CD4-positive, alpha-beta T cell treated with Interleukin-10 for 1 hour (primary cell): ENCODE results near the gene KRT80.
A peak's percentile ranks its signal among the peaks of the same experiment; 100 is the strongest.

Experiments used
- DNase-seq: peaks from one replicate; pipeline ENCODE4 v3.0.0-alpha.2; 2020

KRT80 gene

GRCh38 chr12:52210186-52210924 is 18.5 kb upstream of the KRT80 start:
- no peak for DNase-seq

- no peak for DNase-seq
Measured at GRCh38 chr12:52209321-52209720, 17.5 kb upstream of the KRT80 start.

DNA sequence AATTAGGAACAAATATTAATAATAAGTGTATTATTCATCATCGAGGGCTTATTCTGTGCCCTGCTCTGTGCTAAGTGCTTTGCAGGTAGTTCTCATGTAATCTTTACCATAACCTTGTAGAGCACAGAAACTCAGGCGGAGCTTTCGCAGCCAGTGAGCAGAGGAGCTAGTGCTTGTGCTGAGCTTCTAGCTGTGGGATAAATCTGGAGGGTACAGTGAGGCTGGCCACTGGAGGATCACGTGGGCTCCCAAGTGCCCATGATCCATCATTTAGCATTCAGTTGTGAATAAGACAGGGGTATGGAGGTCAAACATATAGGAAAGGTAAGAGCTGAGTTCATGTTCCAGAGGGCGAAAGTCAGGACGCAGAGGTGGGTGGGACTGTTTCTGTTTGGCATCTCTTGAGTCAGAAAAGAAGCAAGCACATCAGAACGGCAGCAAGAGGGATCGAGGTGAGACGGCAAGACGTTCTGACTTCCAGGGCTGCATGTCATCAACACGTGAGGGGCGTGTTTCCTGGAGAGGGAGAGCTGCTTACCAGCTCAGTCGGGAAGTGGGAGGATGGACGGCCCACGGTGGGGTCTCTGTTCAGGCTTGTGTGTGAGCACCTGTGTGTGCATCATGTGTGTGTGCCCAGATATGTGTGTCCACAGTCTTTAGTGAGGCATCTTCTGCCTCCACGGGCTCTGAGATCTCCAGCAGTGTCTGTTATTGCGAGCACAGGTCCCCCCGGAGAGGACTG is 16.8 kb upstream of the KRT80 start:
- no peak for DNase-seq

DNA sequence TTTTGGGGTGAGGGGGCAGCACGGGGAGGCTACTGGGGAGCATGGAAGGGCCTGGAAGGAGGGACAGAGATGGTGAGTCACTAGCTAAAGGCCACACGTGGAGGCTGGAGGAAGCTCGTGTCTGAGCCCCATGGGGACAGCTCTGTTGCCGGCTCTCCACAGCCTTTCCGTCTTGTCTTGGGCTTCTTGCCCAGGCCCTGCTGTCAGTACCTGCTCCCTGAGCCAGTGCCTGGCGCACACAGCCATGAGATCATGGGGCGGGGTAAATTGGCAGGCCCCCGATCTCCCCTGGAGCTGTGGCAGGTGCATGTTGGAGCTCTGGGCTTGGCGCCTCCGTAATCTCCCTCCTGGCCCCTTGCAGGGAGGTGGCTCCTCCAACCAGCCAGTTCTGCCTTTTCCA is 16.1 kb upstream of the KRT80 start:
- DNase-seq: no peak

- DNase-seq: no peak
Measured at GRCh38 chr12:52207106-52207505, 15.3 kb upstream of the KRT80 start.

DNA sequence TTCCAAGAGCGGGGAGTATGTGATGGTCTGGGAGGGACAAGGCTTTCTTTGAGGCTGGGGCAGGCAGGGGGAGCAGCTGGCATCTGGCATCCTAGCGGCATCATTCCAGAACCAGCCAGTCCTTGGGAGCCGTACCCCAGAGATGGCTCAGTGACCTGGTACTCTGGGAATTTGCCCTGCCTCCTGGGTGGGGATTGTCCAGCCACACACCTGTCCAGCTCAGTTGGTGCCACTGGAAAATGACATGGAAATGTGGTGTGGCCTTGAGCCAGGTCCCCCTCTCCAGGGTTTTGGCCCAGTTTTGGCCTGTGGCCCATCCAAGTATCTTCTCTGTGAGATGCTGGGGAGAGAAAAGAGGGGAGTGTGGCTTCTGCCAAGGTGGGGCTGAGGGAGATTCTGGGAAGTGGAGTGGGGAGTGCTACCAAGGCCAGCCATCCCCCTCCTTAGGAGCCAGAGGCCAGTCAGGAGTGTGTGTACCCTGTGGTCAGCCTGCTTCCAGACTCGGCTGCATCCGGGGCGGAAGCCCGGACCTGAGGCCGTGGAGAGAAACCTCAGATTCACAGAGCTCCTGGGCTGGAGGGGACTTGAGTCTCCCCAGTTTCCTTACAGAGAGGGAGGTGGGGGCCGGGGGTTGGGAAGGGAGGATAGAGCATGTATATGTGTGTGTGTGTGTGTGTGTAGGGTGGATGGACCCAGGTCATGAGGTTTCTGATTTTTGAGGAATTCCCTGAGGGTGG is 14.7 kb upstream of the KRT80 start:
- DNase-seq: no peak

DNA sequence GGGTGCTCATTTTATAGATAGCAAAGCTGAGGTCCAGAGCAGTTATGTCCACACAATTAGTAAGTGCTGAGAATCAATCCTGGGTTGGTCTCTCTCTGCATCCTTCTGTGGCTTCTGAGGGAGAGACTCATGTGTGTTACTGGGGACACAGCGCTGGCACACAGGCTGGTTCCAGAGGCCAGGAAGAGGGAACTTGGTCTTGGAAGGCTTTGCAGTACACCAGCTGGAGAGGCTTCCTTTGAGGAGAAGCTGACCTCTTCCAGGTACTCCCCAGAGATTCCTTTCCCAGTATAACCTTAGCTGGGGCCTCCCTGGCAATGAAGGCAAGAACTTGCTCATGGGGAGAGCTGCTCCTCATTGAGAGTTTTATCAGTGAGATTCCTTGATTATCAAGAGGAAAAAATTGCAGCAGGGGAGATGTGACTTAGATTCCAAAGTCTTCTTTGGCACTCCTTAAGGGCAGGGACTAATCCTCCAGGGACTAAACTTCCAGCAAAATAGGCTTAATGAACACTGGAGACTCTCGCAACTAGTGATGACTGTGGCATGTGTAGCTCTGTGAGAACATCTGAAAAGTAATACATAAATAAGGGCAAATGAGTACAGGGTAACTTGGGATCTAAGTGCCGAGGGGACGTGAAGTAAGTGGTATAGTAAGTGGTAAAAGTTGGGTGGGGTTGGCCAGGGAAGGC is 13.9 kb upstream of the KRT80 start:
- DNase-seq: no peak

DNA sequence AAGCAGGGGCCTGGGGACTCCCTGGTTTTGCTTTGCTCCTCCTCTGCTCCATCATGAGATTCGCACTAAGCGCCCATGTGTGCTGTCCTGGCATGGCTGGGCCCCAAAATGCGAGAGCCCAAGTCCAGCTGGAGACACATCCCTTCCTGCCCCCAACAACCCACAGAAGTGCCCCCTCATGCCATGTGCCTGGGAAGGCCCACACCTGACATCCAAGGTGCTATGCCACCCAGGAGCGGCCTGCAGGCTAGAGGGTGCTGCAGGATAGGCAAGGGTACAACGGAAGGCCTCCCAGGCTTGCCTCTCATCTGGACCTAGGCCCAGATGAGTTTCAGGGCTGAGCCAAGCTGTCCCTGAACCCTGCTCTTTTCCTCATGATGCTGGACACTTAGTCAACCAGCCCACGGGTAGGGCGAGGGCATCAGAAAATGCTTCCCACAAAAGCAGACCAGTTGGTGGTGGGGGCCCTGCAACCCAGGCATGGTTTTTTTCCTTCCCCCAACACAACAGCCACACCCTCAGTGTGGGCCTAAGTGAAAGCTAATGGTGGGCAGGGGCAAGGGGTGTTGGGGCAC is 13.2 kb upstream of the KRT80 start:
- no peak for DNase-seq

- no peak for DNase-seq
Measured at GRCh38 chr12:52204095-52204930, 12.5 kb upstream of the KRT80 start.

GRCh38 chr12:52203079-52203921 is 11.5 kb upstream of the KRT80 start:
- DNase-seq: peak; percentile 32

- no peak for DNase-seq
Measured at GRCh38 chr12:52202361-52203078, 10.7 kb upstream of the KRT80 start.

- no peak for DNase-seq
Measured at GRCh38 chr12:52201451-52201839, 9.6 kb upstream of the KRT80 start.

- DNase-seq: no peak
Measured at GRCh38 chr12:52200781-52201450, 9.1 kb upstream of the KRT80 start.

- no peak for DNase-seq
Measured at GRCh38 chr12:52200086-52200780, 8.4 kb upstream of the KRT80 start.

- DNase-seq: no peak
Measured at GRCh38 chr12:52199294-52199919, 7.6 kb upstream of the KRT80 start.

GRCh38 chr12:52198454-52199215 is 6.8 kb upstream of the KRT80 start:
- DNase-seq: no peak

GRCh38 chr12:52197371-52198231 is 5.8 kb upstream of the KRT80 start:
- DNase-seq: no peak
